ENCODE data around the gene HACE1.
"Not testable (repeated sequence)": the region's sequence is repeated elsewhere in the genome, so short reads cannot be mapped to it uniquely, and the experiment has no call there.

Gene HACE1, protein sequence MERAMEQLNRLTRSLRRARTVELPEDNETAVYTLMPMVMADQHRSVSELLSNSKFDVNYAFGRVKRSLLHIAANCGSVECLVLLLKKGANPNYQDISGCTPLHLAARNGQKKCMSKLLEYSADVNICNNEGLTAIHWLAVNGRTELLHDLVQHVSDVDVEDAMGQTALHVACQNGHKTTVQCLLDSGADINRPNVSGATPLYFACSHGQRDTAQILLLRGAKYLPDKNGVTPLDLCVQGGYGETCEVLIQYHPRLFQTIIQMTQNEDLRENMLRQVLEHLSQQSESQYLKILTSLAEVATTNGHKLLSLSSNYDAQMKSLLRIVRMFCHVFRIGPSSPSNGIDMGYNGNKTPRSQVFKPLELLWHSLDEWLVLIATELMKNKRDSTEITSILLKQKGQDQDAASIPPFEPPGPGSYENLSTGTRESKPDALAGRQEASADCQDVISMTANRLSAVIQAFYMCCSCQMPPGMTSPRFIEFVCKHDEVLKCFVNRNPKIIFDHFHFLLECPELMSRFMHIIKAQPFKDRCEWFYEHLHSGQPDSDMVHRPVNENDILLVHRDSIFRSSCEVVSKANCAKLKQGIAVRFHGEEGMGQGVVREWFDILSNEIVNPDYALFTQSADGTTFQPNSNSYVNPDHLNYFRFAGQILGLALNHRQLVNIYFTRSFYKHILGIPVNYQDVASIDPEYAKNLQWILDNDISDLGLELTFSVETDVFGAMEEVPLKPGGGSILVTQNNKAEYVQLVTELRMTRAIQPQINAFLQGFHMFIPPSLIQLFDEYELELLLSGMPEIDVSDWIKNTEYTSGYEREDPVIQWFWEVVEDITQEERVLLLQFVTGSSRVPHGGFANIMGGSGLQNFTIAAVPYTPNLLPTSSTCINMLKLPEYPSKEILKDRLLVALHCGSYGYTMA

DNA sequence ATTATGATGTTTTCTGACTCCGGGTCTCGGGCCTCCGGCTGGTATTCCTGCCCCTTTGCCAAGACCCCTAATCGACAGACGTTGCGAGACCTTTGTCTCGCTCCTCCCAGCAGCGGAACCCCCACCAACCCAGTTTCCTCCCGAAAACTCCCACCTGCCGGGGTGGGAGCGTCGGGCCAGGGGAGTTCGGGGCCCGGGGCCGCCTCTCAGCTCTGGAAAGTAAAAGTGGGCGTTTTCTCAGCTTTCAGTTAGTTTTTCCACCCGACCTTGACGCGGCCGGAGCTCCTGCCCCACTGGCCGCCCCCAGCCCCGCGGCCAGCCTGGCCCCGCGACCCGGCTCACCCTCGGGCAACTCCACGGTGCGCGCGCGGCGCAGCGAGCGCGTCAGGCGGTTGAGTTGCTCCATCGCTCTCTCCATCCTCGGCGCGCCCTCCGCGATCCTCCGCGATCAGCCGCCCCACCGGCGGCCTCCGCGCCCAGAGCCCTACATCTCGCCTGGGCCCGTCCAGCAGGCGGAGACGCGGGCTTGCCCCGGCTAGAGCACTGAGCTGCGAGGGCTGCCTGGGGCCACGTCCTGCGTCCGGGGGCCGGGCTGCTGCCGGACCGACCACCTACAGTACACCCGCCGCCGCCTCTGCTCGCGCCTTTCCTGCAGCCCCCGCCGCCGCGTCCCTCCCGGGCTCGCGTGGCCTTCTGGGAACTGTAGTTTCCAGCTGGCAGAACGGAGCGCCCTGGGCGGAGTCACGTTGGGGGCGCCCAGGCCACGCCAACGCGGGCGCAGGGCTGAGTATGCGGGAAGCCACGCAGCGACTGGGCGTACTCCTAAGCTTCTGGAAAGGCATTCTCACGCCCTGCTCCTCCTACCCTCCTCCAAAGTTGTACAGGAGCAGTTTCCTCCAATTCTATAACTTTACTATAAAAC, at the start of gene HACE1:
Gene HACE1, minus strand, starts transcription at position 695 of the 922 bp plus-strand sequence. Its CDS starts 277 bp downstream, at position 418.
- DNase-seq (ENCODE audit: low spot score) = peak; percentile 88

DNA sequence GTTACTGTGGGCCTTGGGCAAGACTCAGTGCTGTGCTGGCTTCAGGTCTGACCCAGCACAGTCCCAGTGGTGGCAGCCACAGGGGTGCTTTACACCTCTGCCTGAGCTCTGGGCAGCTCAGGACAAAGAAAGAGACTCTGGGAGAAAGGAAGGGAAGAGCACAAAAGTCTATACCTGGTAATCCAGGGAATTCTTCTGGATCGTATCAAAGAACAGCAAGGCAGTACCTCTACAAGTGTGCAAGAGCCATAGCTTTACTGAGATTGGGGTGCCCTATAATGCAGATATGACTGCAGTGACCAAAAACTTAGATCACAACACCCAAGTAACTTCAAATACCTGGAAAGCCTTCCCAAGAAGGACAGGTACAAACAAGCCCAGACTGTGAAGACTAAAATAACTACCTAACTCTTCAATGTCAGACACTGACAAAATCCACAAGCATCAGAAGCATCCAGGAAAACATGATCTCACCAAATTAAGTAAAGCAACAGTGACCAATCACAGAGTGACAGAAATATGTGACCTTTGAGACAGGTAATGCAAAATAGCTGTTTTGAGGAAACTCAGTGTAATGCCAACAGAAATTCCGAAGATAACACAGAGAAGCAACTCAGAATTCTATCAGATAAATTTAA, 49.3 kb upstream of the HACE1 start:
- no peak for DNase-seq (ENCODE audit: low spot score)

GRCh38 chr6:104908031-104908887, 48.5 kb upstream of the HACE1 start:
- peak; percentile 16 for DNase-seq (ENCODE audit: low spot score)

DNA sequence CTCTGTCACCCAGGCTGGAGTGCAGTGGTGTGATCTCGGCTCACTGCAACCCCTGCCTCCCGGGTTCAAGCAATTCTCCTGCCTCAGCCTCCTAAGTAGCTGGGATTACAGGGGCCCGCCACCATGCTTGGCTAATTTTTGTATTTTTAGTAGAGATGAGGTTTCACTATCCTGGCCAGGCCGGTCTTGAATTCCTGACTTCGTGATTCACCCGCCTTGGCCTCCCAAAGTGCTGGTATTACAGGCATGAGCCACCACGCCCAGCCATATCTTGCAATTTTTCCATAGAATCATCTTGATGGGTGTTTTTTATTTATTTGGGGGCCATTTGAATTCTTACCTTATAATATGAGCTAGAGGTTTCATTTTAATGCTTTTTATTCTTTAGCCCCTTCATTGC, 39.2 kb upstream of the HACE1 start:
- DNase-seq (ENCODE audit: low spot score) = not testable (repeated sequence)

DNA sequence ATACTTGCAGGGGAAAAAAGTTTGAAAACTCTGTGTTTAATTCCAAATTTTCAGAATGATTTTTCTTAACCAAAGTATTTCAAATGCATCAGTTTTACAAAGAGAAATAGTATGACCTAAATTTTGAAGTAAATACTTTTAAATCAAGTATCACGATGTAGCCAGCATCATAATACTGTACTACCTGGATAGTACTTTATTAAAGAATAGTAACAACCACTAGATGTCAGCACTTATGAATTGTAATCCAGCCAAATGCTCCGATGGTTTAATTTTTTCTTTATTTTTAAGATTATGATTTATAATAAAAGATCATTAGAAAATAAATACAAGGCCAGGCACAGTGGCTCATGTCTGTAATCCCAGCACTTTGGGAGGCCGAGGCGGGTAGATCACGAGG, 37.2 kb upstream of the HACE1 start:
- DNase-seq (ENCODE audit: low spot score) = no peak

DNA sequence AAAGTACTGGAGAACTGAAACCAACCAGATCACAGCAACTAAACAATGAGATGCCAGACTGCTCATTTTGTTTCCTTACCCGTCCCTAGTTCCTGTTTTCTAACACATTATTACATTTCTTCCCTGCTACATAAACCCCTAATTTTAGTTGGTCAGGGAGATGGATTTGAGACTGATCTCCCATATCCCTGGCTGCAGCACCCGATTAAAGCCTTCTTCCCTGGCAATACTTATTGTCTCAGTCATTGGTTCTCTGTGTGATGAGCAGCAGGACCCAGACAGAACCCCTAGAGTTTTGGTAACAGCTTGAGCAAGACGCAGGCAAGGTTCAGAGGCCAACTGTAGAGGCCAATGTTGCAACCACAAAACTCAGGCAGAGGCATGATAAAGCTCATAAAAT, 28.3 kb upstream of the HACE1 start:
- DNase-seq (ENCODE audit: low spot score) = no peak

DNA sequence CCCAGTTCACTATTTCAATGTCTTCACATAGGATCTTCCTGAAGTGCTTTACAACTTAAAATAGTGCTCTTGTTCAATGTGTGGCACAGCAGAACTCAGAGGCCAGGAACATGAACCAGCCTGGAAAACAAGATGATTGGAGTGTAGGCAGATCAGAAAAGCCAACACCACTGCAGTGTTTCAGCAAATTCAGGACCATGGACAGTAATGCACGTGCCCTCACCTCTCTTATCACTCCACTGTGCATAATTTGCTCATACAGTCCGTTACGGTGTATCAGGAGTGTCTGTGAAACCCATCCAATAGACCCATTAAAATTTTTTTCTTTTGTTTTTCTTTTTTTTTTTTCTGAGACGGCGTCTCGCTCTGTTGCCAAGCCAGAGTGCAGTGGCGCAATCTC, 27.6 kb upstream of the HACE1 start:
- peak; percentile 8 for DNase-seq (ENCODE audit: low spot score)

DNA sequence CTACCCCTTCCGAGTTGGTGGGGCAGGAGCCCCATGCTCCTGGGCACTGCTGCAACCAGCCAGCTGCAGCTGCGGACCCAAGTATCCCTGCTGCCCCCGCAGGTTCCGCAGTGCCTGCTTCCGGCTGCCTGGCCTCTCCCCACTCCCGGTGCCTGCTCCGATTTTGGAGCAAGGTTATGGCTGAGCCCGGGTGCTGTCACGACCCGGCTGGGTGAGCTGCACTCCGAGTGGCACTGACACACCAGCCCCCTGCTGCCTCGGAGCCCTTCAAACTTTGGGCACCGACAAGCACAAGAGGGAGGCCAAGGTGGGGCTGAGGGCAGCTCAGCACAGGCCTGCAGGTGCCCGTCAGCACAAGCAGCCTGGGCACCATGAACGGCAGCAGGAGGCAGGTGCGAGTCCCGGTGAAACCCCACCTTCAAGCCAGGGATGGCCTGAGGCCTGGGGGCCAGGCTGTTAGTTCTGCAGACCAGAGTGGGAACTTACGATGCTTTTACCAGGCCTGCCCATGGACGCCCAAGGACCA, 25.9 kb upstream of the HACE1 start:
- no peak for DNase-seq (ENCODE audit: low spot score)

DNA sequence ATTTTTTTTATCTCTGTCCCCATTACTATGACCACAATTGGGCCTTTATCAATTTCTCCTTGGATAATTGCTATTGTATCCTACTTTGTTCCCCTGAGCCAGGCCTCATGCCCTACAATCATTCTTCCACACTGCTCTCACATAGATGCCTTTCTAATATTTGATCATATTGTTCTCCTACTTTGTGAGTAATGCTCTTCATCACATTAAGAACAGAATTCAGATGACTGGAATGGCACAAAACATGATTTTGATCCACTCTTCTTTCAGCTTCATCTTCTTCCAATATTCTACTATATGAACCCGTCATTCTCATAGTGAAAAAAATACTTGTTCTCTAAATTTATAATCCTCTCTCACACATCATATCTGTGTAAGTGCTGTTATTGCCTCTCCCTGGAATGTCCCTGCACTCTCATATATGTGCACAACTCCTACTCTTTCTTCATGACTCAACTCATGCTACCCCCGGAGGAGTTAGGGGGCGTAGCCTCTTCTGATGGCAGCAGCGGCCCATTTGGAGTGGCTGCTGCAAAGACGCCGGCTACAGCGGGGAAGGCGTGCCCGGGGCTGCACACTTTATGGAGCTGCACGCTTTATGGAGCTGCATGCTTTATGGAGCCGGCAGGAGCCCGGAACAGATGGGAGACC, 25.3 kb upstream of the HACE1 start:
- no peak for DNase-seq (ENCODE audit: low spot score)

GRCh38 chr6:104881964-104882668, 22.4 kb upstream of the HACE1 start:
- DNase-seq (ENCODE audit: low spot score) = no peak

GRCh38 chr6:104862456-104862855, 2.7 kb upstream of the HACE1 start:
- DNase-seq (ENCODE audit: low spot score) = no peak

DNA sequence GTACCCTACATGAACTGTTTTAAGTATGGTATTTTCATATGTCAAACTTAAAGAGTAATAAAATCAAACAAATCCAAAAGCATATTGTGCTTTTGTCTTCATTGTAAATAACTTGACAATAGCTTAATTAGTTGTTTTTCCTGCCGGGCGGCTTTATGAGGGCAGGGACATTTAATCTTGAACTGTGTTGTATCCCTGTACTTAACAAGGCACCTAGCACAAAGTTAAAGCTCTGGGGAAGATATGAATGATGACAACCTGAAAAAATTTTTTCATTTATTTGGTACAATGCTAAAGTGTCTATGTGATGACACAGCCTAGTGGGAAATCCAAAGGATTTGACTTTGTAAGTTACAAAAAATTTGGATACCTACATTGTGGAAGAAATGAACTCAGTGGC, 502 bp upstream of the HACE1 start:
- no peak for DNase-seq (ENCODE audit: low spot score)

GRCh38 chr6:104858642-104859041, 1.1 kb downstream of the HACE1 start:
- DNase-seq (ENCODE audit: low spot score) = peak; percentile 2

- DNase-seq (ENCODE audit: low spot score) = peak; percentile 37
Measured at GRCh38 chr6:104855507-104855906, 4.2 kb downstream of the HACE1 start.

- DNase-seq (ENCODE audit: low spot score) = not testable (repeated sequence)
Measured at GRCh38 chr6:104847721-104848120, 12.0 kb downstream of the HACE1 start.

DNA sequence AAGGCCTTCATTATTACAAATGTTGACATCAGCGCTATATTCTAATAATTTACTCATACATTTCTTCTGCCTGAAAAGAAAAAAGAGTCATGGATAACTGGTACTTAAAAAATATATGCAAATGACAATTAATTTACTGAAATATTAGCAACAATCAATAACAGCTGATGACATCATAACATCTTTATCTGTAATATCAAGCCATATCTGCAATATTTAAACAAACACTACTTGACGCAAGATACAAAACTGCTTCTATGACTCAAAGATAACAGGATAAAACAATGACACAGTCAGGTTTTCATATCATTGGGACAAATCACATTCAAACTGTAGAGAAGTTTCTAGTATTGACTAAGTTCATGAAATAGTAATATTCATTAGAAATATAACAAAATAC, 16.5 kb downstream of the HACE1 start:
- DNase-seq (ENCODE audit: low spot score) = no peak

GRCh38 chr6:104837158-104837557, 22.6 kb downstream of the HACE1 start:
- no peak for DNase-seq (ENCODE audit: low spot score)

DNA sequence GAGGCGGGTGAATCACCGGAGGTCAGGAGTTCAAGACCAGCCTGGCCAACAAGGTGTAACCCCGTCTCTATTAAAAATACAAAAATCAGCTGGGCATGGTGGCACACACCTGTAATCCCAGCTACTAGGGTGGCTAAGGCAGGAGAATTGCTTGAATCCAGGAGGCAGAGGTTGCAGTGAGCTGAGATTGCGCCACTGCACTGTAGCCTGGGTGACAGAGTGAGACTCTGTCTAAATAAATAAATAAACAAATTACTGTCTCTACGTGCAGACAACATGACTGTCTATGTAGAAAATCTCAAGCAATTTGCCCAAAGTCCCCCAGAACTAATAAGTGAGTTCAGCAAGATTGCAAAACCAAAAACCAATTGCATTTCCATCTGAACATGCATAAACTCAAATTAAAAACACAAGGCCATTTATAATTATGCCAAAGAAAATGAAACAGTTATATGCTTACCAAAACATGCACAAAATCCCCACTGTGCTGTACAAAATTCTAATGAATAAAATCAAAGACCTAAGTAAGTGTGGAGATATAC, 23.2 kb downstream of the HACE1 start:
- not testable (repeated sequence) for DNase-seq (ENCODE audit: low spot score)

- no peak for DNase-seq (ENCODE audit: low spot score)
Measured at GRCh38 chr6:104835782-104836181, 23.9 kb downstream of the HACE1 start.

Measured in kidney tubule cell (primary cell).